Ecto neural progenitor cell (in vitro differentiated cells): ENCODE data around the gene TMEM119.
"Not testable (repeated sequence)": the region's sequence is repeated elsewhere in the genome, so short reads cannot be mapped to it uniquely, and the experiment has no call there.

Source experiments
- DNase-seq: peaks from one replicate; pipeline ENCODE4 v3.0.0-alpha.2; 2018; ENCODE audit warnings: low spot score

Gene TMEM119

DNA sequence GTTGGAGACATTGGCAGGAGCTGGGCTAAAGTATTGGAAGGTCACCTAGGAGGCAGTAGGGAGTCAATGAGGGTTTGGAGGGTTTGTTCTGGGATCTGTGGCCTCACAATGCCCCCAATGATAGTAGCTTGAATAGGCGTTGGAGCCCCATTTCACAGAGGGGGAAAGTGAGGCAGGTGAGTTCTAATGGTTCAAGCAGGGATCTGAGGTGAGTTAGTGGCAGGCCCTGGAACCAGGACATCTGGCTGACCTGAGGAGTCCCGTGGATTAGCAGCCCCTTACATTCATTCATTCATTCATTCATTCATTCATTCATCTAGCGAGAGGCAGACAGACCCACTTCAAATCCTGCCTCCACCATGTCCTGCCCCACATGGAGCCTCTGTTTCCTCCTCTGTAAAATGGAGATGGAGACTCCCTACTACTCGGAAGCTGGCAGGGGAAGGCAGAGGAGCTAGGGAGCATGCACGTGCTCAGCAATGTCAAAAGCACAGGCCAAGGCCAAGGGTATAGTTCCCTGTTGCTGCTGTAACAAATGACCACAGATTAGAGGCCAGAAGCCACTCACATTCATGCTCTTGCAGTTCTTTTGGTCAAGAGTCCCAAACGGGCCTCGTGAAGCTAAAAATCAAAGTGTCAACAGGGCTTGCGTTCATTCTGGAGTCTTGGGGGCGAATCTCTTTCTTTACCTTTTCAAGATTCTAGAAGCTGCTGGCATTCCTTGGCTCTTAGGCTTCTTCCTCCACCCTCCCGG lies 2.2 kb upstream of the TMEM119 start:
- DNase-seq: no peak

DNA sequence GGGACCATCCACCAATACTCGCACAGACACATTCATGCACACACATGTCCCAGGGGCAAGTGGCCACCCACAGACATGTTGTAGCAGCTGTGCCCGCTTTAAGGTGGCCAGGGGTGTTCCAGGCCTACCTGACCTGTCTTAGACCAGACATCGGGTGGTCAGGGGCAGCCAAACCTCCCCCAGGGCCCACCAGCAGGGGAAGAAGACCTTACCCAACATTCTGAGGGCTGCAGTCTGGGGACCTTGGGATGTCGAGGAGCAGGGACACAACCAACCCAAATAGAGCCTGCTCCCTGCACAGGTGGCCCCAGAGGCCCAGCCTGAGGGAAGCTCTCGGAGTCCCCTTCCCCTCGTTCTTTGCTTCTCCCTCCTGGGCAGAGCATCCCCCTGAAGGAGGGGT lies 1.7 kb upstream of the TMEM119 start:
- no peak for DNase-seq

DNA sequence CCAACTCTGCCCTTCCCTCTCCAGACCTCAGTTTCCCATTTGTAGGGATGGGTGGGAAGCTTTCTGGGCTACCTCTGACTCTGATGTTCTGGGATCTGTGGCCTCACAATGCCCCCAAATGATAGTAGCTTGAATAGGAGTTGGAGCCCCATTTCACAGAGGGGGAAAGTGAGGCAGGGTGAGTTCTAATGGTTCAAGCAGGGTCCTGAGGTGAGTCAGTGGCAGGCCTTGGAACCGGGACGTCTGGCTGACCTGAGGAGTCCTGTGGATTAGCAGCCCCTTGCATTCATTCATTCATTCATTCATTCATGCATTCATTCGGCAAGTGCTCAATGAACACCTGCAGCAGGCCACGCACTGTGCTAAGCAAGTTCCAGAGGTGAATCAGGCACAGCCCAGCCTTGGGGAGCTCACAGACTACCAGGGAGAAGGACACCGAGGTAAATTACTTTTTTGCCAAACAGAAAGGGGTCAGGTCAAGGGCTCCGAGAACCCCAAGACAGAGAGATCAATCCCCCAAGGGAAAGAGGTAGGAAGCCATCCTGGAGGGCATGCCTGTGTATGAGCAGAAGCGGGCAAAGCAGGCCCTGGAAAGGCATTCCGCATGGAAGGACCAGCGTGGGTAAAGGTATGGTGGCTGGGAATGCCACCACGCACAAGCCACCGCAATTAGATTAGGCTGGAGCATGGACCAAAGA lies 818 bp upstream of the TMEM119 start:
- no peak for DNase-seq

DNA sequence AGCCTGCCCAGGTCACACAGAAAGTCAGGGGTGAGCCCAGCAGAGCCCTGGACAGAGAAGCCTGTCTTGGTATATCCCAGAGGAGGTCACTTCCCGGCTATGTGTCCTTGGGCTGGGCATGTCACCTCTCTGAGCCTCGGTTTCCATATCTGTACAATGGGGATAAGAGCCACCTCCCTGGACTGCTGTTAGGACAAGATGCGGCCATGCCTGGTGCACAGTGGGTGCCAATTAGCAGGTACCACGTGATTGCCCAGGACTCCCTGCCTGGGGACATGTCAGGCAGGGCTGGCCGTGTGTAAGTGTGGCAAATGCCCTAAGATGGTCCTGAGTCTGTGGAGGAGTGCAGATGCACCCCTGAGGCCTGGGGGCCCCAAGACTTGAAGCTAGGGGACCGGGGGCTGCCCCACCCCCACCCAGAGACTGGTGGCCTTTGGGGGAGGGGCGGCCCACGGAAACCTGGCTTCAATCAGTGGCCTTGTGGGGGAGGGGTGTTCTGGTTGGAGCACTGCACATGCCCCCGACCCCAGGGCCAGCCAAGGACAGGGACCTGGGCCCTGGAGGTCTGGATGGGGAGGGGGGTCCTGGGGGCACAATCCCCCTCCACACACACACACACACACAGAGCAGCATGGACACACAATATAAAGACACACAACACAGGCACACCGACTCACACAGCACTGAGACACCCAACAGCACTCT lies 878 bp downstream of the TMEM119 start:
- no peak for DNase-seq

DNA sequence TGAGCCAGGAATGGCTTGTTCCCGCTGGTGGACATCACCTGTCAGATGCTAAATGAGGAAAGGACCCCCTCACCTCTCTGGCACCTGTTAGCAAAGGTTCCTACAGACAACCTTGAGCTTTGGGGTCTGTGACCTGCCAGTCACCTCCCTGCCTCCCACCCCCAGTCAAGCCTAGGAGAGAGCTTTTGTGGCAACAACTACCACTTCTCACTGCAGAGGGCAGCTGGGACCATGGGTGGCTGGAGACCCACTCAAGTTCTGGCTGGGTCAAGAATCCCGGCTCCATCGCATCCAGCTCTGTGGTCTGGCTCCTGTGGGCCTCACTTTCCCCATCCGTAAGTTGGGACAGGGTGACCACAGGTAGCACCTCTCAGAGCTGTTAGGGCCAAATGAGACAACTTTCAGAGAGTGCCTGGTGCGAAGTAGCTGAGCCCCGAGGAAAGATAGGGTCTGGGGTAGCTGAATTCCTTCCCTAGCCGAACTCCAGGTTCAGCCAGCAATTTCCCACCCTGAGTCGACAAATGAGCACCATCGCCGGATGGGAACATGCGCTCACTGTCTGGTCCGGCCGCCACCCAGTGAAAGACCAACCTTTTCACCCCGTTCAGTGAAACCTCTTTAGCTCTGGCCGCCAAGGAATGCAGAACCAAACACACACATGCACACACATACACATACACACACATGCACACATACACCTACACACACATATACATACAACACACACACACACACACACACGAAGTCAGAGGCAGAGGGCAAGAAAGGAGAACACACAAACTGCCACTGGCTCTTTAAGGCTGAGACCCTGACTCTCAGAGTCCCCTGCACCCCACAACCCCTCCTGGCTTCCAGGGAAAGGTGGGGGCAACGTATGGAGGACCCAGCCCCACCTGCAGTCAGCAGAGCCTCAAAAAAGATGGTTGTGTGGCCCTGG lies 1.9 kb downstream of the TMEM119 start:
- no peak for DNase-seq

DNA sequence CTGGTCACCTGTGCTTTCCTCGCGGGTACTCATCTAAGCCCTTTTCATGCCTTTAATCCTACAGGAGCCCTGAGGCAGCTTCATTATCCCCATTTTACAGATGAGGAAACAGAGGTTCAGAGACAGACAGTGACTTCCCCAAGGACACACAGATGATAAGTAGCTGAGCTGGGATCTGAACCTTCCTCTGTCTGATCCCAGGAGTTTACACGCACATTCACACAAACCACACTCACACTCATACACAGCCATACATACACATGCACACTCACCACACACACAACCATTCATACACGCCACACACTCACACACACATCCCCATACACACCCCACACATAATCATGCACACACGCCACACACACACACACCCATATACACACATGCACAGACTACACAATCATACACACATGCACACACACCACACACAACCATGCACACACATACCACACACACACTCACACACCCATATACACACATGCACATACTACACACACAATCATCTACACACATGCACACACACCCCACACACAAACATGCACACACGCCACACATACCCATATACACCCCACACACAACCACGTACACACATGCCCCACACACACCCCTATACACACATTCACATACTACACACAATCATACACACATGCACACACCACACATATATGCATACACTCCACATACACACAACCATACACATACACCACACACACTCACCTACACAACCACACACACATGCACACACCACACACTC lies 2.7 kb downstream of the TMEM119 start:
- DNase-seq: no peak

DNA sequence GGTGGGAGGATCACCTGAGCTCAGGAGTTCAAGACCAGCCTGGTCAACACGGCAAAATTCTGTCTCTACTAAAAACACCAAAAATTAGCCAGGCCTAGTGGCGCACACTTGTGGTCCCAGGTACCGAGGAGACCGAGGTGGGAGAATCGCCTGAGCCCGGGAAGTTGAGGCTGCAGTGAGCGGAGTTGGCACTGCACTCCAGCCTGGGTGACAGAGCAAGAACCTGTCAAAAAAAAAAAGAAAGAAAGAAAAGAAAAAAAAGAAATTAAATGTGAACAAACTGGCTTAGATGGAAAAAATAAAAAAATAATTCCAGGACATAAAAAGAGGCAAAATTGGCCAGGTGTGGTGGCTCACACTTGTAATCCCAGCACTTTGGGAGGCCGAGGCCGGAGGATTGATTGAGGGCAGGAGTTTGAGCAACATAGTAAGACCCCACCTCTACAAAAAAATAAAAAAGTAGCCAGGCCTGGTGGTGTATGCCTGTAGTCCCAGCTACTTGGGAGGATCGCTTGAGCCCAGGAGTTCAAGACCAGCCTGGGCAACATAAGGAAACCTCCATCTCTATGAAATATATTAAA lies 3.5 kb downstream of the TMEM119 start:
- no peak for DNase-seq

DNA sequence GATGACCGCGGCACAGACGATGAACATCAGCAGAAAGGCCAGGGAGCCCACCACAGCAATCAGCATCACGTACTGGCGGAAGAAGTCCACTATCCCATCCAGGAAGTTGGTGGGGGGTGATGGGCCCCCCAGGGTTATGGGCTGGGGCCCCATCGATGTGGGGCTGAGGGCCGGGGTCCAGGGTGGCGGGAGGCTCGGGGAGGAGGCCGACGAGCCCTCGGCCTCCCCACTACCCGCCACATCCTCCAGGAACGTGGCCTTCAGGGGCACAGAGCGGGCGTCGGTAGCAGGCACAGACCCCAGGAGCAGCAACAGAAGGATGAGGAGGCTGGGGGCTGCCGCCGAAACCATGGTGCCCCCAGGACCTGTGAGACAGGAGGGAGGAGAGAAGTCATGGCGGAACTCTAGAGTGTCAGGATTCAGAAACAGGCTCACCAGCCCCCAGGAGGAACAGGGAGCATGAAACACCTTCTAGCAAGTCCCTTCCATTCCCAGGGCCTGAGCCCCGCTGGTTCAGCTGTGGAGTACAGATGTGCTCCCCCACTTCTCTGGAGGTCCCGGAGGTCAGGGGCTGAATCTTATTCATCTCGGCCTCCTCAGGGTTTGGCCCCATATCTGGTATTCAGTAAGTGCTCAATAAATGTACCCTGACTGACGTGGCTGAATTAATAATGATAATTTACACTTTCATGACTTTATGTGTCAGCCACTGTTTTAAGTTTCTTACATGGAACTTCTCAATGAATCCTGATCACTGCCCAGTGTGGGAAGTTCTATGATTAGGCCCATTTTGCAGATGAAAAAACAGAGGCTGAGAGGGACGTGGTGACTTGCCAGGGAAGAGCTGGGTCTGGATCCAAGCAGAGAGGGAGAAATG lies 5.6 kb downstream of the TMEM119 start:
- DNase-seq: no peak

DNA sequence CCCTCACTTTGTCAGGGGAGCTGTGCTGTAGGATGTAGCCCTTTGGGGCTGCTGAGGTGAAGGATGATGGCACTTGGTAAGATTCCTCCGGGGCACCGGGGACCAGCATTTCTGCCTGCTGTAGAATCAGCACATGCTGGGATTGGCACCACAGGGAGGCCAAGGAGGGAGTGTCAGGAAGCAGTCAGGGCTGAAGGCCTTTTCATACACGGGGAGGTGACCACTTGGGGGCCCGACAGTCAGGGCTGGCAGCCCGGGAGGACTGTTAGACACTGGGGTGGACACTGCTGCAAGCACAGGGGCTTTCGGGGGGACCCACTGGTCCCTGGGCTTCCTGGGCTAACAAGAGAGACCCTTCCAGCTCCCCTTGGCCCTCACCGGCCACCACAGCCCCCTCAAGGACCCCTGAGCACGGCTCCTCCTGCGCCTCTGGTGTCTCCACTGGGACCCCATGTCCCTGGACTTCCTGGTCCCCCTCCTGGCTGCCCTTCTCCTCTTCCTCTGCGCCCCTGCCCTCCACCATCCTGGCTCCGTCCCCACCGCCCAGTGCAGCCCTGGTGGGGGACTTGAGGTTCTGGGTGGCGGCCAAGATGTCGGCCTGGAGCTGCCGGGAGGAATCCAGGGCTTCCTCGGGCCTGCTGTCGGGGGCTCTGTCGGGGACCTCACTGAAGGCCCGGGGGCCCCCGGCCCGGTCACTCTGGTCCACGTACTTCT lies 6.5 kb downstream of the TMEM119 start:
- DNase-seq: no peak

DNA sequence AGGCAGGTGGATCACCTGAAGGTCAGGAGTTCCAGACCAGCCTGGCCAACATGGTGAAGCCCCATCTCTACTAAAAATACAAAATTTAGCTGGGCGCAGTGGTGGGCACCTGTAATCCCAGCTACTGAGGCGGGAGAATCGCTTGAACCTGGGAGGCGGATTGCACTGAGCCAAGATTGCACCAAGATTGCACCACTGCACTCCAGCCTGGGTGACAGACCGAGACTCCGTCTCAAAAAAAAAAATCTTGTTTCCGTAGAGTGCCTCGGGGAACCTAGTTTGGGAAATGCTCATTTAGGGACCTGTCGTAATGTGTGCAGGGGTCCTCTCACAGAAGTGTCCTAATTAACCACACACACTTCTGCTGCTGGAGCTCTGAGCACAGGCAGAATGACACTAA lies 7.4 kb downstream of the TMEM119 start:
- DNase-seq: not testable (repeated sequence)

DNA sequence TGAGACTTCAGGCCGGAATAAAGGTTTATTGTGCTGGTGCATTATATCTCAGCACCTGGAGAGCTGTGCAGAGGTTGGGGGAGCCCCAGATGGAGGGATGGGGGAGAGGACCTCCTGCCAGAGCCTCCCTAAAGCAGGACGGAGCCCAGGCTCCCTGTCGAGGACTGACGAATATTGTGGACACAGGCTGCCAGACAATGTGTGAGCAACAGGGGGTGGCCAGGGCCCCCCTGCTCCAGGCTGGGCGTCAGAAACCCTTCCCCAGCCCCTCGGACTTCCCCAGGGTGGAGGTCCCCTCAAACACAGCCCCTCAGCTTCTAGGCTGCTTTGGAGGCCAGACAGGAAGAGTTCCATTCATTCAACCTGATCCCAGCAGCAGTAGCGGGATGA lies 8.0 kb downstream of the TMEM119 start:
- DNase-seq: no peak

DNA sequence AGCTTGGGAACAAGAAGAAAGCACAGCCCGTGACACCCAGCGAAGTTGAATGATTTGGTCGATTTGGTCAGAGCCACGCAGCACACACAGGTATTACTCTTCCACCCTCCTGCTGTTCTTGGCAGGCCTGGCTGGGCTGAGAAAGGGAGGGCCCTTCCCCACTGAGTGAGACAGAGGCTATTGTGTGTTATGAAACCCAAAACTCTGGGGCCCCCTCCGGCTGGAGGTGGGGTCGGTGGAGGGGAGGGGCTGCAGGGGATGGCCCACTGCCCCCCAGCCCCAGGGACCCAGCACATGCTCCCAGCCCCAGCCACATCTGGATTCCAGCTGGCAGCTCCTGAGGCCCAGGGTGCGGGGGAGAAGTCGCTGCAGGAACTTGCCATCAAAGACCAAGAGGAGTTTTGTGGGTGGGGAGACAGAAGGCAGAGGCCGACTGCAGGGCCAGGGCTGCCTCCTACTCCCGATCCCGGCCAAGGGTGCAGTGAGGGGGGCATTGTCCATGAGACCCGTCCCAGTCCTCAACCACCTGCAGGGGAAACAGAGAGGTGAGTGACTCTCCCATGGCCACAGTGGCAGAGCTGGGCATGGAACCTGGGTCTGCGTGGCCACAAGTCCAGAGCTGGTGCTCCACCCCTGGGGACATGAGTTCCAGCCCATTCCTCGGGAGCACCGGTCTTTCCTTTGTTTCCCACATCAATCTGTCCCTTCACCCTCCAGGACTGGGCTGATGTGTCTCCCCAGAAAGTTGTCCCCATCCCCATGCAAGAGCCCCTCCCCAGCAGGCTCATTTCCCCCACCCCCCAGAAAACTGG lies 8.7 kb downstream of the TMEM119 start:
- DNase-seq: no peak

DNA sequence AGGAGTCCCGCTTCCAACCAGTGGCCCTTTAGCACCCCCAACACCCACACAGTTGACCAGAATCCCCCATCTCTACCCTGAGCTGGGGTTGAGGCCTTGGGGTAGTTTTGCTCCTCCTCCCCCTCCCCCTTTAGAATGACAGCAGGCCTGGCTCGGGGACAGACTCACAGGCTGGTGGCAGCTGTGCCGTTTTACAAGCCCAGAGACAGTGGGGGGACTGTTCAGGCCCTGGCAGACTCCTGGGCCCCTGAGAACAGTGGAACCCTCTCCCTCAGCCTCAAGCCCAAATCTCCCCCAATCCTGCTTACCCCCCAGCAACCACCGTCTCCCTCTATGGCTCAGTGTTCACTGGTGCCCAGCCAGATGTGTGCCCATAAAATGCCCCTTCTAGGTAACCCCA lies 10.1 kb downstream of the TMEM119 start:
- no peak for DNase-seq

DNA sequence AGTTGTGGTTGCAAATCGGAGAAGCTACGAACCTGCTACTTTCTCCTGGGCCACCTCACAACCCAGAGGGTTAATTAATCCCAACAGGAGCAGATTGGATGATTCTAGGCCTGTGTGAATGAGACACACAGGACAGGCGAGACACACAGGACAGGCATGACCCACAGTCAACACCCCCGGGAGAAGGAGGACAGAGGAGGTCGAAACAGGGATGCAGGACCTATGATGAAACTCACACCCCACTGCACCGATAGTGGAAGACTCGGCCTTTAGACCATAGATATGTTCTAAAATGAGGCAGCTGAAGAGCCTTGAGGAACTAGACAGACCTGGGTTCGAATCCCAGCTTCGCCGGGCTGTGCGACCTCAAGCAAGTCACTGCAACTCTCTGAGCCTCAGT lies 11.6 kb downstream of the TMEM119 start:
- no peak for DNase-seq

DNA sequence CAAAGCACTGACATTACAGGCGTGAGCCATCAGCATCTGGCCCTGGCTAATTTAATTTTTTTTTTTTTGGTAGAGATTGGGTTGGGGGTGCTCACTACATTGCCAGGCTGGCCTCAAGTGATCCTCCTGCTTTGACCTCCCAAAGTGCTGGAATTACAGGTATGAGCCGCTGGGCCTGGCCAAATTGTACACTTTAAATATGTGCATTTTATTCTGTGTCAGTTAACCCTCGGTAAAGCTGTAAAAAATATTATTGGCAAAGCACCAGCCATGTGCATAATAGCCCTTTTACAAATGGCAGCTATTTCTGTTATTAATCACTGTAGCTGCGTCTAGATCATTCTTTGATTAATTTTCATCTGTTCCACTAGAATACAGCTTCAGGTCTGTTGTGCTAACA lies 12.0 kb downstream of the TMEM119 start:
- DNase-seq: no peak

DNA sequence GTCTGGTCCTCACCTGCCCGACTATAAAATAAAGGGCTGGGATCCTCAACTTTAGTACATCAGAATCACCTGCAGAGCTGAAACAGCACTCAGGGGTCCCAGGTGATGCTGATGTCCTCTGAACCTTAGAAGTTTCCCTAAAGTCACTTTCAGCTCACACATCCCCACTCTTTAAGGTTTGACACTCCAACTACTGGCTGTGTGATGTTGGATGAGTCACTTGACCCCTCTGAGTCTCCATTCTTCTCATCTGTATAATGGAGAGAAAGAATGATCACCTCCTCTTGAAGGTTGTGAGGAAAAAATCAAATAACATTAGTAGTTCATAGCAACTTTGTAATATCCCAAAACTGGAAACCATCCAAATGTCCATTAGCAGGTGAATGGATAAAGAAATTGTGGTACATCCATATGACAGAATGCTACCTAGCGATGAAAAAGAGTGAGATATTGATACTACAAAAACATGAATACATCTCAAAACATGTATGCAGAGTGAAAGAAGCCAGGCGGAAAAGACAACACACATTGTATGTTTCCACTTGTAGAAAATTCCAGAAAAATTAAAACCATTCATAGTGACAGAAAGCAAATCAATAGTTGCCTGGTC lies 13.3 kb downstream of the TMEM119 start:
- no peak for DNase-seq

DNA sequence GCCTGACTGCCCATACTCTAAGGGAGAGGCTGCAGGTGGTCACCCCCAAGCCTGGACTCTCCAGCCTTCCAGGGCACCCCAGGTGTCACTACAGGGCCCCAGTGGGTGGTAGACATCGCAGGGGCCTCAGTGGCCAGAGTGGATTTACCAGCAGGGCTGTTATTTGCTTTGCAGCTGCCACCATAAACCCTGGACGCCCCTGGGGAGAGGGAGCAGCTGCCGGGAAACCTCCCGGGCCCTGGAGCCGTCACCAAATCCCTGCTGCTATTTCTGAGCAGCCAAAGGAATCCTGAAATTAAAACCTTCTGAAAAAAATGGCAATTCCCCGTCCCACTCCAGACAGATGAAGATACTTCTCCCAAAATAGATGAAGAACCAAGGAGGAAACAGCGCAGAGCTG lies 13.9 kb downstream of the TMEM119 start:
- DNase-seq: no peak
